SK-N-SH (cell line): ENCODE data around the gene MEN1. TPM values are rescaled to one million over a fixed set of nuclear protein-coding genes. Genes with fewer than 3 reads are reported as not detected.

Source experiments
- CTCF ChIA-PET: fragments of 300-600, 350-600 bp; formaldehyde crosslinking; extraction: SDS; loops from one replicate; lab custom pipeline; 2021; lab: Yijun Ruan, JAX
- POLR2A ChIA-PET: fragments of 350-600 bp; sonication (Branson Sonifier 250); formaldehyde crosslinking; extraction: SDS; loops from one replicate; lab custom pipeline; 2020; ENCODE audit warnings: antibody characterized with exemption, inconsistent platforms; lab: Yijun Ruan, JAX
- DNase-seq: peaks from one replicate; pipeline ENCODE4 v3.0.0; 2012
- H2AFZ ChIP-seq: fragments of 200-600 bp; sonication (generic); 2 replicates; pipeline ENCODE4 v1.8.1; 2016; ENCODE audit warnings: antibody characterized with exemption, mild to moderate bottlenecking, low read depth
- H3F3A ChIP-seq: fragments of 200-600 bp; sonication (generic); replicated peaks from 2 replicates; pipeline ENCODE3; 2016; ENCODE audit warnings: antibody characterized with exemption, mild to moderate bottlenecking; ENCODE audit not compliant: insufficient read depth
- H3K27ac ChIP-seq, 2 experiments: fragments of 200-500 bp in 1 of 2; fragments of 200-600 bp in 1 of 2; sonication (Bioruptor generic) in 1 of 2; sonication (generic), shearing (Covaris generic) in 1 of 2; 2 replicates each; pipeline versions ENCODE4 v1.5.1 to v1.6.1; 2014 to 2016; ENCODE audit warnings: low read depth in 2 of 2, inconsistent platforms in 1 of 2, low read length in 1 of 2, mild to moderate bottlenecking in 1 of 2, mixed read lengths in 1 of 2
- H3K27me3 ChIP-seq: fragments of 200-600 bp; sonication (generic), shearing (Covaris generic); 2 replicates; pipeline ENCODE4 v1.6.1; 2016; ENCODE audit warnings: mixed run types; ENCODE audit not compliant: insufficient read depth
- H3K36me3 ChIP-seq, 2 experiments: fragments of 200-500 bp in 1 of 2; fragments of 200-600 bp in 1 of 2; sonication (Bioruptor generic) in 1 of 2; sonication (generic) in 1 of 2; replicated peaks in 1 of 2; 2 replicates each; pipeline versions ENCODE3 to v1.5.1; 2014 to 2016; ENCODE audit warnings: low read length in 1 of 2, mild to moderate bottlenecking in 1 of 2; ENCODE audit not compliant: insufficient read depth in 2 of 2, control insufficient read depth in 1 of 2
- H3K4me1 ChIP-seq, 2 experiments: fragments of 200-500 bp in 1 of 2; fragments of 200-600 bp in 1 of 2; sonication (Bioruptor generic) in 1 of 2; sonication (generic), shearing (Covaris generic) in 1 of 2; 2 replicates each; pipeline versions ENCODE4 v1.5.1 to v1.6.1; 2014 to 2016; ENCODE audit warnings: low read depth in 1 of 2, low read length in 1 of 2, mixed run types in 1 of 2; ENCODE audit not compliant: insufficient read depth in 2 of 2, control insufficient read depth in 1 of 2
- H3K4me2 ChIP-seq: fragments of 200-600 bp; sonication (generic), shearing (Covaris generic); 2 replicates; pipeline ENCODE4 v1.6.1; 2017; ENCODE audit warnings: mixed run types
- H3K4me3 ChIP-seq, 2 experiments: fragments of 200-500 bp in 1 of 2; fragments of 200-600 bp in 1 of 2; sonication (Bioruptor generic) in 1 of 2; sonication (generic), shearing (Covaris generic) in 1 of 2; 2 replicates each; pipeline versions ENCODE4 v1.5.1 to v1.8.1; 2014 to 2016; ENCODE audit warnings: low read depth in 2 of 2, inconsistent platforms in 1 of 2, low read length in 1 of 2, mild to moderate bottlenecking in 1 of 2, mixed read lengths in 1 of 2, moderate library complexity in 1 of 2
- H3K79me2 ChIP-seq: fragments of 200-600 bp; sonication (generic); 2 replicates; pipeline ENCODE4 v1.8.1; 2017; ENCODE audit warnings: mild to moderate bottlenecking; ENCODE audit not compliant: insufficient read depth
- H3K9ac ChIP-seq: fragments of 200-600 bp; sonication (generic); 2 replicates; pipeline ENCODE4 v1.6.1; 2017; ENCODE audit warnings: mixed run types
- H3K9me2 ChIP-seq: fragments of 200-600 bp; sonication (generic); 2 replicates; pipeline ENCODE4 v1.6.1; 2017; ENCODE audit warnings: mixed run types
- H3K9me3 ChIP-seq: fragments of 200-600 bp; sonication (generic); 2 replicates; pipeline ENCODE4 v1.6.1; 2017; ENCODE audit warnings: mixed run types, mild to moderate bottlenecking, moderate library complexity
- H4K20me1 ChIP-seq: fragments of 200-600 bp; sonication (generic); 2 replicates; pipeline ENCODE4 v1.6.1; 2017; ENCODE audit warnings: mild to moderate bottlenecking, mixed run types; ENCODE audit not compliant: insufficient read depth
- ELF1 ChIP-seq: IDR thresholded peaks from 2 replicates; pipeline ENCODE4 v1.4.0; 2012
- GABPA ChIP-seq: IDR thresholded peaks from 2 replicates; pipeline ENCODE4 v1.4.0; 2012; ENCODE audit warnings: low read depth, mild to moderate bottlenecking
- GATA2 ChIP-seq: sonication (generic); formaldehyde crosslinking; IDR thresholded peaks from 2 replicates; pipeline ENCODE4 v1.5.0; 2020; ENCODE audit warnings: mild to moderate bottlenecking, missing genetic modification reagents
- JUND ChIP-seq: IDR thresholded peaks from 2 replicates; pipeline ENCODE4 v1.4.0; 2012
- MXI1 ChIP-seq: IDR thresholded peaks from 2 replicates; pipeline ENCODE4 v1.6.1; 2012; ENCODE audit warnings: mild to moderate bottlenecking, low read depth, low read length, improper control_type of control experiment
- NRF1 ChIP-seq: IDR thresholded peaks from 2 replicates; pipeline ENCODE4 v1.6.1; 2012; ENCODE audit warnings: low read depth, mild to moderate bottlenecking, low read length
- PBX3 ChIP-seq: IDR thresholded peaks from 2 replicates; pipeline ENCODE4; 2012
- REST ChIP-seq: IDR thresholded peaks from 2 replicates; pipeline ENCODE4 v1.6.1; 2012; ENCODE audit warnings: mild to moderate bottlenecking, low read depth, low read length, moderate library complexity
- RFX5 ChIP-seq: IDR thresholded peaks from 2 replicates; pipeline ENCODE4 v1.6.1; 2012; ENCODE audit warnings: mild to moderate bottlenecking, improper control_type of control experiment, low read length
- WGBS: methylation state at CpG from one replicate; pipeline ENCODE4 v1.1.6; 2017; ENCODE audit warnings: low lambda C conversion rate; 5-methylcytosine and 5-hydroxymethylcytosine counted together
- polyA plus RNA-seq, 3 experiments: library from polyadenylated mRNA; depleted of rRNA; stranded (reverse); fragments of >200 nt; gene quantifications; 2 replicates each; pipeline ENCODE4 v1.2.3, GENCODE V29; 2012

Gene MEN1
- polyA plus RNA-seq, 1 of the 3 experiments (the other 2 are of a cell fraction): 52.9 TPM

- no peaks in the 10 kb centered on the region for H3K79me2 ChIP-seq
- peaks cover under 1 to 12% of the 10 kb centered on the region in 2 experiments; a peak in 2 of 4 replicates for H3K4me1 ChIP-seq
- WGBS: 86% methylated on average over 10 of the region's 19 CpGs
- peaks cover 3% of the 10 kb centered on the region for H4K20me1 ChIP-seq
- H3K4me3 ChIP-seq: no peak overlapping the region
- ChIA-PET POLR2A (no interaction called here), CTCF (interaction anchor here (0.6 to 2.3 kb wide), 6 partner anchors 8 to 69 kb away, joined by 3 to 9 read pairs (median 5); no protein-coding TSS in a partner anchor)
- peaks cover 24% of the 10 kb centered on the region for H3F3A ChIP-seq
- H3K9ac ChIP-seq: no peak overlapping the region
- TF ChIP-seq NRF1: no peak
- no peak for TF ChIP-seq ELF1
- peak; percentile 29 for DNase-seq
- no peaks in the 10 kb centered on the region for H3K27me3 ChIP-seq
- no peaks in the 10 kb centered on the region for H3K9me2 ChIP-seq
- H3K4me2 ChIP-seq: no peak overlapping the region
- no peak overlapping the region for H3K27ac ChIP-seq
- no peak overlapping the region for H2AFZ ChIP-seq
- H3K36me3 ChIP-seq: peaks cover 4 to 5% of the 10 kb centered on the region in 2 experiments
- no peaks in the 10 kb centered on the region for H3K9me3 ChIP-seq
Observed at GRCh38 chr11:64757549-64758329, 52.6 kb downstream of the MEN1 start.

GRCh38 chr11:64755681-64756361 is 54.5 kb downstream of the MEN1 start:
- H4K20me1 ChIP-seq: no peaks in the 10 kb centered on the region
- H3K27ac ChIP-seq: no peak overlapping the region
- H3K9me3 ChIP-seq: no peaks in the 10 kb centered on the region
- no peak overlapping the region for H3K4me2 ChIP-seq
- no peak for TF ChIP-seq RFX5
- TF ChIP-seq GATA2: no peak
- TF ChIP-seq GABPA: no peak
- TF ChIP-seq REST: no peak
- TF ChIP-seq JUND: no peak
- no peak for TF ChIP-seq MXI1
- no peak for TF ChIP-seq PBX3
- TF ChIP-seq, all 33 proteins: peak for 0
- Histone ChIP-seq H2AFZ (no peak overlapping the region), H3K4me1 (peaks cover 0 to 12% of the 10 kb centered on the region in 2 experiments; a peak in 1 of 4 replicates), H3K9me2 (no peaks in the 10 kb centered on the region), H3K9ac (no peak overlapping the region), H3K79me2 (no peaks in the 10 kb centered on the region), H3K36me3 (no peaks in the 10 kb centered on the region), H3K27me3 (no peaks in the 10 kb centered on the region), H3F3A (peaks cover 11% of the 10 kb centered on the region), H3K4me3 (no peak overlapping the region)
- ChIA-PET POLR2A (no interaction called here), CTCF (interaction anchor here (0.6 to 2.3 kb wide), 4 partner anchors 11 to 13 kb away, joined by 3 to 9 read pairs (median 4); no protein-coding TSS in a partner anchor)
- peak; percentile 15 for DNase-seq
- WGBS: 82% methylated on average over 12 of the region's 13 CpGs
